Germinal center (tissue), 1 donor: ENCODE results near the gene MYMX.
A peak's percentile ranks its signal among the peaks of the same experiment; 100 is the strongest.

Experiments
- DNase-seq: peaks from one replicate; pipeline ENCODE4 v3.0.0; 2012; ENCODE audit warnings: mixed read lengths, low spot score

MYMX gene

DNA sequence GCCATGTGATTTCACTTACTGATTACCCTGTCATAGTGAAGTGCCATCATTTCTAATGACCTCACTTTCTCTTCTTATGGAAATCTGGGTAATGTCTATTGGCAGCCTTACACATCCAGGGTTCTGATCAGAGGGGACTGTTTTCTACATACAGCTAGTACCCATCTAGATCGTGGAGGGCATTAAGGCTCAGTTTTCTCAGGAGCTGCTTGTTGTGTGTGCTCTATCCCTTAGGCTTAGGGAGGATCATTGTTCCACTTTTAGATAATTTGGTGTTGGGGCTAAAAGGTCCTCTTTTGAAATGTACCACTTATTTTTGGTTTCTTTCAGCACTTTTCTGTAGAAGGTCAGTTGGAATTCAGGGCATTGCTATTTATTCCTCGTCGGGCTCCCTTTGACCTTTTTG lies 34.0 kb downstream of the MYMX start:
- no peak for DNase-seq

DNA sequence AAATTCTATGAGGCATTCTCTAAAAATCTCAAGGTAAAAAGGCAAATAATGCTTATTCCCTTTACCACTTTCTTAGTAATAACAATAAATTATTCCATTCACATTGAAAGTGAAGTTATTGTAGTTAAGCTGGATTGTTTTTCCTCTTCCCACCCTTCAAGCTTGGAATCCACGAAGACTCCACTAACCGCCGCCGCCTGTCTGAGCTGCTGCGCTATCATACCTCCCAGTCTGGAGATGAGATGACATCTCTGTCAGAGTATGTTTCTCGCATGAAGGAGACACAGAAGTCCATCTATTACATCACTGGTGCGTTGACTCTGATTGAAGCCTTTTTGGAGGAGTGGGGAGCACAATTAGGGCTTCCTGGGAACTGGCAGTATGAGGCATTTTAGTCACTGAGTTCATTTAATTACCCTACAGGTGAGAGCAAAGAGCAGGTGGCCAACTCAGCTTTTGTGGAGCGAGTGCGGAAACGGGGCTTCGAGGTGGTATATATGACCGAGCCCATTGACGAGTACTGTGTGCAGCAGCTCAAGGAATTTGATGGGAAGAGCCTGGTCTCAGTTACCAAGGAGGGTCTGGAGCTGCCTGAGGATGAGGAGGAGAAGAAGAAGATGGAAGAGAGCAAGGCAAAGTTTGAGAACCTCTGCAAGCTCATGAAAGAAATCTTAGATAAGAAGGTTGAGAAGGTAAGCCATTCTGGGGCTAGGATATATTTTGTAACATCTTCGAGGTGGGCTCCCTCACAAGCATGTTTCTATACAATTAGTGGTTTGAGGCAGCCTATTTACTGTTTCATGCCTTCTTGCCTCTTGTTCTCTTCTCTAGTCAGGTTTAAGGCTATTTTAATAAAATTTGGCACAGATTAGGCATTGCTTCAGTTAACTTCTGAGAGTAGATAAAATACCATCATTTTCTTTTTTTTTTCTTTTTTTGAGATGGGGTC lies 35.1 kb downstream of the MYMX start:
- no peak for DNase-seq

DNA sequence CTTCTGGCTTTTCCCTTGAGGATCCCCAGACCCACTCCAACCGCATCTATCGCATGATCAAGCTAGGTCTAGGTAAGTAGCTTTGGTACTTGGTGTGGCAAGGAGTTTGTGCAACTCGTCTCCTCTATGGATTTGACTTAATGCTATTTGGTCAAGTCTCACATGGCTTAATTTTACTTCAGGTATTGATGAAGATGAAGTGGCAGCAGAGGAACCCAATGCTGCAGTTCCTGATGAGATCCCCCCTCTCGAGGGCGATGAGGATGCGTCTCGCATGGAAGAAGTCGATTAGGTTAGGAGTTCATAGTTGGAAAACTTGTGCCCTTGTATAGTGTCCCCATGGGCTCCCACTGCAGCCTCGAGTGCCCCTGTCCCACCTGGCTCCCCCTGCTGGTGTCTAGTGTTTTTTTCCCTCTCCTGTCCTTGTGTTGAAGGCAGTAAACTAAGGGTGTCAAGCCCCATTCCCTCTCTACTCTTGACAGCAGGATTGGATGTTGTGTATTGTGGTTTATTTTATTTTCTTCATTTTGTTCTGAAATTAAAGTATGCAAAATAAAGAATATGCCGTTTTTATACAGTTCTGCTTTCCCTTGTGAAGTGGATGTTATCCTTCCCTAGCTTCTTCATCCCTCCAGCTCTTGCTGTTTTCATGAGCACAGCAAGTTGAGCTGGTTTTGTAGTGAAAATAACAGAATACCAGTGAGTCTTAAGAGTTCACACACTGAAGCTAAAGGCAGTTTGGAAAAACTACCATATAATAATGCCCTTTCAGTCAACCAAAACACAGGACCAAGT lies 36.8 kb downstream of the MYMX start:
- no peak for DNase-seq

DNA sequence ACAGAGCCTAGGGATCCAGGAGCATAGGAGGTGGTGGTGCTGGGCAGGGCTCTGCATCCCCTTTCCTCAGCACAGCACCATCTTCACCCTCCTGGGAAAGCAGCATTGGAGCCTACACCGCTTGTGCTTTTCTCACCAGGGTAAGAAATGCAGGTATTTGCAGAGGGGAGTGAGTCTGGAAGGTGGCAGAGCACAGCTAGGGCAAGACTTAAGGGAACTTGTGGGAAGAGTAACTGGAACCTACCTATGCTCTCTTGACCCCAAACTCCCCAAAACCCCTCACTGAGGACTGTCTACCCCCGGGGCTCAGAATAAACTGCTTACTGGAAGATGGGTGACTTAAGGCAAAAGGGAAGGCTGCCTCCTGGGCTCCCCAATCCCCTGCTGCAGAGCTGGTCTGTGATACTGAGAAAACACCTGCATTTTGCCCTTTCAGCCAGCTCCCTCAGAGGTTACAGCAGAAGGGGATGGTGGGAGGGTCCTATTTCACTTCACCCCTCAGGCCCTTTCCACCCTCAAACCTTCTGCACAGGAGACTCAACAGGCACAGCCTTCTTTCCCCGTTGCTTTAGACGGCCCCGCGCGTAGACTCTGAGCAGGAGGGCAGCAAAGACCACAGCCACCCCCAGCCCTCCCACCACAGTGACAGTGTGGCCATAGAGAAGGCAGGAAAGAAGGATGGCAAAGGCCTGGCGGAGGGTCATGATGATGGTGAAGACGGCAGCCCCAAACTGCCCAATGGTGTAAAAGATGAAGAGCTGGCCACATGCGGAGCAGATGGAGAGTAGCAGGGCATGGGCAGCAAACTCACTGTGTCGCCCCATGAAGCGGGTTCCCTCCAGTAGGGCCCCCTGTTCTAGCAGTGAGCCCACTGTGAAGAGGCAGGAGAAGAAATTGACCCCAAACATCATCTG lies 37.7 kb downstream of the MYMX start:
- DNase-seq, result no peak

DNA sequence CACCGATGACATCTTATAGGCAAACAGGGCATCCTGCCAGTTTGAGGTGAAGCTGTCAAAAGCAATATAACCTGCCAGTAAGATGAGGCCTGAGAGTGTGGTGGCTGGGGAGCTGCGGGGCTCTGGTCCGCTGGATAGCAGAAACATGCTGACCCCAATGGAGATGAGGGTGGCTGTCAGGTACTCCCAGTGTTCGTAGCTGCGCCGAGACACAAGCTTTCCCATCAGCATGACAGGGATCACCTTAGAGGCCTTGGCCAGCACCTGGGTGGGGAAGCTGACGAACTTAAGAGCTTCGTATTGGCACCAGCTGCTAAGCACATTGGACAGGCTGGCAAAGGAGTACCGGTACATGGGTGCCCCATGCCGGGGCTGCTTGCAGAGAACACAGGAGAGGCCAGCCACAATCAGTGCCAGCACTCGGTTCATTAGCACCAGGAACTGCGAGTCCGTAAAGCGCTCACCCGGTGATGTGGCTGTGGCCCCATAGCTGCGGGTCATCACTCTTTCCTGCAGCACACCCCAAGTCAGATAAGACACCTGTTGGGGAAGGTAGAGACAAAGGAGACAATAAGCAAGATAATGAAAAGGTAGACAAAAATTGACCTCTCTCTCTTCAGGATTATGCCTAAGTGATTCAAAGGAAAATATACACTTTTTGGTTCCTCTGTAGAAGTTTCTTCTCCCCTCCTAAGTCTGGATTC lies 38.5 kb downstream of the MYMX start:
- no peak for DNase-seq

DNA sequence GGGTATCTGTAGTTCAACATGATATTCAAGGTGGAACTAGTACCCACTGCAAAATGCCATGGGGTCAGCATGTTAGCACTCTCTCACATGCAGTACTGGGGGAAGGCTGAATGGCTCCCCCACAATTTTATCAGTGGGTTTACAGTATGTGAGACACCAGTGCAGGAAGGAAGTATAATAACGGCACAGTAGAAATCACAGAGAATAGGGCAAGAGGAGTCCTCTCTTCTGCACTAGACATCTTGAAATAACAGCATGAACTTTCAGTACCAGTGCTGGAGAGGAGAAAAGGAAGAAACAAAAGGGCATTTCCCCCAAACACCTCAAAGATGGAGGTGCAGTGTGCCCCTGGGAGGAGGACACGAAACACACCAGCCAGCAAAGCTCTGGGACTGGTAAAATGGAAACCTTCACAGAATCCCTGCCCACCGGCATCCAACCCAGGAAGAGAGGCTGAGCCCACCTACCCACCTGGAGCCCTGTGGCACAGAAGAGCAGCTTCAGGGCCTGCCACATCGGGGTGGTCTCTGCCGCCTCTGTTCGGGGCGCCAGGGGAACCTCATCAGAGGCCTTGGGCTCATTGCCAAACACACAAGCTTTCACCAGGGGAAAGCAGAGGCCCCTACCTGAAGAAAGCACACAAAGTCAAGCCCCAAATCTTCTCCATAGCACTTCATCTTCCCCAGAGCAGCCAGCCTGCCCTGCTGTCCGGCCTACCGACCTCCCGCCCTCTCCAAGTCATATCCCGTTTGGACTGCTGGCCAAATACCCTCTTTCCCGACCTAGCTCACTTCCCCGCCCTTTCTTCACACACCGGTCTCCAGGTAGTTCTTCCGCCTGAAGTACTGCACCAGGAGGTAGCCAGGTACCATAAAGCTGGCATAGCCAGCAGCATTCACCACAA lies 39.4 kb downstream of the MYMX start:
- no peak for DNase-seq

DNA sequence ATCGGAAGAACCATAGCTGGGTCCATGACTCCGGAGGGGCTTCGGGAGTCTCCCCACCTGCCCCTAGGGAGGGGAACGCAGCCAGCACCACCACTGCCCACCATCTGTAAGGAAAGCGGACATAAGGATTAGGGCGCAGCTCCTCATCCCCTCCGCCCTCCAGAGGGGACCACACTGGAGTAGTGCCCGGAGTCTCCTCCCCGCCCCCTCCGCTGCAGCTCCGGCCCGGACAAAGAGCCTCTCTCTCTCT lies 40.0 kb downstream of the MYMX start:
- DNase-seq, result no peak

DNA sequence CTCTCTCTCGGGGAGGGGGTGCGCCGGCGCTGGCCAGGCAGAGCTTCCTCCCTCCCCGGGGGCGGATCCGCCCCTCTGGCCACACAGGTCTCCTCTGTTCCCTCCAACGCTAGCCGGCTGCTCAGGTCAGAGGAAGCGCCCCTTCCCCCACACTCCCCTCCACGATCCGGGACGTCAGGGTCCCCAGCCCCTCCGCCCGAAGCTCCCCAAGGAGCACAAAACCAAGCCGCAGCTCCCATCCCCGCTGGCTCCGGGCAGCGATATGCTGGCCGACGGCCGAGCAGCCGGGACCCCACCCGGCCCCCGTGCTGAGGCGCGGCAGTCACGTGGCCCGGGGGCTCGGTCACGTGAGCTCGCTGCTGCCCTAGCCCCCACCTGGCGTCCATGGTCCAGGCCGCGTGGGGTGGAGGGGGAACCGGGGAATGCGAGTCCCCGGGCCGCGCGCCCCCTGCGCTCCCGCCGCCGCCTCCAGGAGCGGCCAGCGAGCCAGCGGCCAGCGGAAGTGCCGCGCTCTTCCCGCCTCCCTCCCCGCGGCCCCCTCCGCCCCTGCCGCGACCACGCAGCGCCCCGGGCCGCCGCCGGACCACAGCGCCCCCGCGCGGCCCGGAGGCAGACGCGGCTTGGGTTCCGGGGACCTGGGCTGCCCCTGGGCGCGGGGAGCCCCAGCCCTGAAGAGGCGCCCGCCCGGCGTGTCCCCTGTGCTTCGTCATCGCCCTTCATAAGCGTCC lies 40.5 kb downstream of the MYMX start, which contains the start of gene SLC35B2:
TSS of gene SLC35B2 (minus strand) at position 504 of the 728 bp plus-strand sequence. CDS start at position 386, 118 bp downstream.
- peak; percentile 84 for DNase-seq

DNA sequence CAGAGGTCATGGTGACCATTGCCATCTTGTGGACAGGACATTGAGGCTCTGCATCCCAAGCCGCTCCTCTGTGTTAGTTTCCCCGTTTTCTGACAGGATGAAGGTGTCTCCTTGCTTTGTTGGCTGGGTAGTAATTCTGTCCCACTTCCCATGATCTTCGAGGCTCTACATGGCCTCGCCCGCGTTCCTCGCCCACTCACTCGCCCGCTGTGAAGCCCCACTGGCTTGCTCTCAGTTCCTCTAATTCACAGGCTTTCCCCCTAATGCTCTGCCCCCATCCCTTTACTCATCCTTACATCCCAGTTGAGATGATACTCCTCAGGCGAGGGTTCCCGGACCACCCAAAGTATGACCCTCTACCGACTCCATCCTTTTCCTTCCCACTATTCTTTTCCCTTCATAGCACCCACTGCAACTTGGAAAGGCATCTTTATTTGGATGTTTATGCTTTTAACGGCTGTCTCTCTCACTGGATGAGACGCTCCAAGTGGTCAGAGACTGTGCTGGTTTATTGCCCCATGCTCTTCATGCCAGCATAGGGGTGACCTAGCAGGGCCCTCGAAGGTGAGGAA lies 41.1 kb downstream of the MYMX start:
- DNase-seq, result no peak

DNA sequence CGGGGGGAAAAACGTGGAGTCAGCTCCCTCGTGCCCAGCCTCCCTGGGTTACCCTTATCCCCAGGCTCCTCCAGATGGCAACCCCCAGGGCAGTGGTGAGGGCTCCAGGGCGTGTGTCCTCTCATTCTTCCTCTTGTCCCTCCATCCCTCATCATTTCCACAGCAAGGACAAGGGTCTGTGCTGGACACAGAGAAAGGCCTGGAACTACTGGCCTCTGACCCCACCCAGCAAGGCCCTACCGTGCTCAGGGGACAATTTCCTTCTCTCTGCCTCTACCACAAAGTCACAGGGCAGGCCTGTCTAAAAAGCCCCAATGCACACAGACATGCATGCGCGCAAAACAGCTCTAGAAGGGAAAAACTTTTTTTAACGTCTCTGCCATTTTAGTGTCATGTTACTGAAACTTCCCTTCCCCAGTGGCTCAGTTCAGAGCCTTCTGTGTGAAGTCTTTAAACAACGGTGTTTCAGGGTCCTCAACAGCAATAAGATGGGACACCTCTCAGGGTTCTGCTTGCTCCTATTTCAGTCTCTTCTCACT lies 41.7 kb downstream of the MYMX start:
- no peak for DNase-seq

DNA sequence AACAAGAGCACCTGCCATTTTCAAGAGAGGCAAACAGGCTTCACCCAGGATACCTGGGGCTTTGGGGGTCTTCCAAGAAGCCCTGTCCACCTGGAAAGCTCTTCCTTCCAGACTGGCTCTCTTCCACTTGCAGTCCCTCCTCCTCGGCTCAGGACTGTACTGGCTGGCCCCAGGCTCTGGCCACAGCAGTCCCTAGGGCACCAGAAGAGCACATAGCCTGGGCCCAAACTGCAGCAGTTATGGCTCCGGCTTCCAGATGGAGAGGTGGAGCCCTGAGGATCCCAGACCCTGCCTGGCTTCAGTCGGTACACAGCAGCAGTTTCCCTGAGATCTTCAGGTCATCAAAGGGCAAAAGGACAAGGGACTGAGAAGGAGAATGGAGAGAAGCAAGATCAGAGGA lies 42.2 kb downstream of the MYMX start:
- no peak for DNase-seq

DNA sequence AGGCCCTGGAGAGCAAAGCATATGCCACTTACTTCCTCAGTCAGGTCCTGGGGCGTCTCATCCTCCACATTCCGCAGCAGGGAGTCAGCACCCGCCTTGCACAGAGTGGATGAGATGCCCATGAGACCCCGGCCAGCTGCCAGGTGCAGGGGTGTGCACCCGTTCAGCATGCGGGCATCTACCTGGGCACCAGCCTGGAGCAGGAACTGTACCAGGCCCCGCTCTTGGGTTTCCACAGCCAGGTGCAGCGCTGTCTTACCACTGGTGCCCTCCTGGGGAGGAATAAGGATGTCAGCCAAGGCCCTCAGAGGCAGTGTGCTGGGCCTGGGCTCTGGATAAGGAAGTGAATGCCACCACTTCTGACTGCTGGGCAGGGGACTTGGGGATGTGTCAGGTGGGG lies 43.3 kb downstream of the MYMX start:
- DNase-seq, result no peak

DNA sequence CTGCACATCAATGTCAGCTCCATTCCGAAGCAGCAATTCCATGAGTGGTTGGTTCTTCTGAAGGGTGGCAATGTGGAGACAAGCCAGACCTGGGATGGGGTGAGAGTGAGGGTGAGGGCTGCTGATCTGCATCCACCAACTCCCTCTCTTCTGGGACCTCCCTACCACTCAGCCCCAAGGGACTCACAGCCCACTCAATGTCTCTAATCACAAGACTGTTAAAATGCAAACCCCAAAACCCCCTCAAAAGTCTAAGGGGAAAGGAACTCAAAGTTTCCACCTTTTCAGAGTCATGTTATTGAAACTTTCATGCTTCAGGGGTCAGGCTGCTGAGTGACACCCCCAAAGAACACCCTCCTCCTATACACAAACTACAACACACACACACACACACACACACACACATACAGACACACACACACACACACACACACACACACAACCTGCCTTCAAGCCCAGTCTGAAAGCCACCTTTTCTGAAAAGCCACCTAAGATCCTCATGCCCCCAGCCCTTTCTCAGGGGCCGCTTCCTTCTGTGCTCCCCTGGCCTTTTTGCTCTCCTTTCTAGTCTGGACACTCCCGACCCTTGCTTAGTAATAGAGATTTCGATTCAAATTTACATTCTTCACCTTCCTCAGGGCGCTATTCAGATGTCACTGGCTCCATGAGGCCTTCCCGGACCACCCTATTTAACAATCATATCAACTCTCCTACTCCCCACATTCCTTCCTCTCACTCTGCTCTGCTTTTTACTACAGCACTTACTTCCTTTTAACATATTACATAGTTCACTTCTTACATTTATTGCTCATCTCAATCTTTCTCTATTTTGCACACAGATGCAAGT lies 43.9 kb downstream of the MYMX start:
- no peak for DNase-seq

DNA sequence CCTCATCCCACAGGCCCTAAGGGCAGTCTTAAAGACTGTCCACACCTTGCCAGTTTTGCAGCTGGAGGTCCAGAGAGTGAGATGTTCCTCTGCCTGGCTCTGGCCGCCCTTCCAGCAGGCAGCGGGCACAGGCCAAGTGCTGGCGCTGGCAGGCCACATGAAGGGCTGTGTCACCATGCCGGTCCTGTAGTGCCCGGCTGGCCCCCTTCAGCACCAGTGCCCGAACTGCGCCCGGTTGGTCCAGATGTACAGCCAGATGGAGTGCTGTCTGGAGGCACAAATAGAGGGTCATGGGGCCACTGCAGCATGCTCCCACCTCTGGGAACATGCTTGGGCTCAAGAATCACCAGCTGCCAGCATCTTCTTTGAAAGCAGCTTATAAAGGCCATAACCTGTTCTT lies 44.9 kb downstream of the MYMX start:
- DNase-seq, result no peak

DNA sequence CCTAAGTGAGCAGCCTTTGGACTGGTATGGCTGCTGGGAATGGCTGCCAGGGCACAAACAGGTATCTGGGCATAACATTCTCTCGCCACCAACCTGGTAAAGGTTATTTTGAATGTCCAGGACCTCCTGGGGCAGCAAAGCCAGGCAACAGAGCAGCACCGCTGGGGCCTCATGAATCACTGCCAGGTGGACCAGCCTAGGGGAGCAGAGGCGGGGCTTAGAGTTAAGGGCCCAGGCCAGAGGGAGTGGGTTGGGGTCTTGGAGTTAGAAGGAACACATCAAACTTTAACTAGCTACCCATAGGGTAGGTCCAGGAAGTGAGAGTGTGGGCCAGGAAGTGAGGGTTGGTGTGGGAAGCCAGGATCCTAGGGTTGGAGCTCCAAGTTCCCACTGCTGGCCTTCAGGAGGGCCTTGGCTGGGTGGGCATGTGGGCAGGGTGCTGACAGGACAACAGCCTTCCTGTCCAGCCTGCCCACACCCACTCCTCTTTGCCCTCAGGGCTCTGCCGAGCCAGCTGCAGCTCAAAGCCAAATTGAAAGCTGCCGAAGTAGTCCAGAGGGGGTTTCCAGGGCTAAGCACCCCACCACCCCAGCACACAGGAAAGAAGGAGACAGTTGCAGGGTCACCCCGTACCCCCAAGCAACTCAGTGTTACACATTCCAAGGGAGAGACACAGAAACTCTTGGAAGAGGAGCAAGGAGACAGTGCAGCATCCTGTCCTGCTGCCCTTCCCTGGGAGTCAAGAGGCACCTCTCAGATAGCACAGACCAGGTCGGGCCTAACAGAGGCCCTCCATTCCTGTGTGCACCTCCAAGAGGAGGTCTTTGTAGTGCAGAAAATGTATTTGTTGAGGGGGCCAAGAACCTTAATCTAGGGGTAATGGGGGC lies 46.0 kb downstream of the MYMX start:
- no peak for DNase-seq

DNA sequence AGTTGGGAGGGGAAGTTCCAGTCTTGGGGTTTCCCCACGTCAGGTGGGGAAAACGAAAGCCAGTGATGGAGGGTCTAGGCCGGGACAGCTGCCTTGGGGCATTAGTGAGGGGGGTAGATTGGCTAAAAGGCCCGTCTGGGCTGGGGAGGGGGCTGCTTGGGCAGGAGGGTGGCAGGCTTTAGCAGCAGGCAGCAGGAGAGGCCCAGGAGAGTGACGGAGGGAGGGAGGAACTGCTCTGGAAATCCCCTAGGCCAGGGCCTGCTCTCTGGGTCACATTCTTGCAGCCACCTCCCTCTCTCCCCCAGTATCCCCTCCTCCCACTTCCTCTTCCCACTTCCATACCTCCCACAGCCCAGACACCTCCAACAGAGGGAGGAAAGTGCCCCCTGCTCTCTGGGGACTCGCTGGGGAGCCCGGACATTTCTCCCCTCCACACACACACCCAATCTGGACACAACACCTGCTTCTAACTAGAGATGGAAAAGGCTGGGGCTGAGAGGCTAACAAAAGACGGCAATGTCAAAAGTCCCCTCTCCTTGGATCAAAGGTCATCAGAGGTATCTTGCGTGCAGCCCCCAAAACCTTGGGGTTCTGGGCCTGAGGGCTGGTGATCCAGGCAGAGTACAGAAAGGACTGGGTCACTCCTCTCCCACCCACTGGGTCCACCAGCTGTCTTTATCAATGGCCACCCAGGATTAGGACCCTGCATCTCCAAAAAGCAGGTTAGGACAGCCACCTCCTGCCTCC lies 46.8 kb downstream of the MYMX start:
- DNase-seq, result peak; percentile 67
